Measurements from ENCODE around the gene GRID2.

GRCh38 chr4:93065790-93066189 lies 762.0 kb downstream of the GRID2 start:
- no peak for TF ChIP-seq POLR2A (IDR thresholded peaks at IDR 0.05)
- no peak for TF ChIP-seq CTCF (IDR thresholded peaks at IDR 0.05)
